Measurements from ENCODE around the gene KAT6B.

KAT6B gene

DNA sequence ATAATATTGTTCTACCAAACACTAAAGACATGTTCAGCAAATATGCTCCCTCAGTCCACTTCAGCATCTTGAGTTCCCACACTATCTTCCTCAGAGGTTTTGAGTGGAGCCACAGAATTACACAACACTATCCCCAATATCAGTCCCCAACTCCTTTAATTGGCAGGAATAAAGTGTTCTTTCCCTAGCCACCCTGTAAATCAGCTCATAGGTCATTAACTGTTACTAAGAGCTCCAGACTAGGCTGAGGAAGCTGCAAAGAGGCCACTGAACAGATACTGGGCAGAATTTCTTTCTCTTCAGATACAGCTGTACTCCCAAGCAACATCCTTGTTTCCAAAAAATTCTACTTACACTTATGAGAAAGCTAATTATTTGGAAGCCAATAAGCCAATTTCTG is 11.6 kb upstream of the KAT6B start:
- TF ChIP-seq, protein P1, sequence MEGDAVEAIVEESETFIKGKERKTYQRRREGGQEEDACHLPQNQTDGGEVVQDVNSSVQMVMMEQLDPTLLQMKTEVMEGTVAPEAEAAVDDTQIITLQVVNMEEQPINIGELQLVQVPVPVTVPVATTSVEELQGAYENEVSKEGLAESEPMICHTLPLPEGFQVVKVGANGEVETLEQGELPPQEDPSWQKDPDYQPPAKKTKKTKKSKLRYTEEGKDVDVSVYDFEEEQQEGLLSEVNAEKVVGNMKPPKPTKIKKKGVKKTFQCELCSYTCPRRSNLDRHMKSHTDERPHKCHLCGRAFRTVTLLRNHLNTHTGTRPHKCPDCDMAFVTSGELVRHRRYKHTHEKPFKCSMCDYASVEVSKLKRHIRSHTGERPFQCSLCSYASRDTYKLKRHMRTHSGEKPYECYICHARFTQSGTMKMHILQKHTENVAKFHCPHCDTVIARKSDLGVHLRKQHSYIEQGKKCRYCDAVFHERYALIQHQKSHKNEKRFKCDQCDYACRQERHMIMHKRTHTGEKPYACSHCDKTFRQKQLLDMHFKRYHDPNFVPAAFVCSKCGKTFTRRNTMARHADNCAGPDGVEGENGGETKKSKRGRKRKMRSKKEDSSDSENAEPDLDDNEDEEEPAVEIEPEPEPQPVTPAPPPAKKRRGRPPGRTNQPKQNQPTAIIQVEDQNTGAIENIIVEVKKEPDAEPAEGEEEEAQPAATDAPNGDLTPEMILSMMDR (conservative IDR thresholded peaks at IDR 0.05; ENCODE audit: low read length): no peak

DNA sequence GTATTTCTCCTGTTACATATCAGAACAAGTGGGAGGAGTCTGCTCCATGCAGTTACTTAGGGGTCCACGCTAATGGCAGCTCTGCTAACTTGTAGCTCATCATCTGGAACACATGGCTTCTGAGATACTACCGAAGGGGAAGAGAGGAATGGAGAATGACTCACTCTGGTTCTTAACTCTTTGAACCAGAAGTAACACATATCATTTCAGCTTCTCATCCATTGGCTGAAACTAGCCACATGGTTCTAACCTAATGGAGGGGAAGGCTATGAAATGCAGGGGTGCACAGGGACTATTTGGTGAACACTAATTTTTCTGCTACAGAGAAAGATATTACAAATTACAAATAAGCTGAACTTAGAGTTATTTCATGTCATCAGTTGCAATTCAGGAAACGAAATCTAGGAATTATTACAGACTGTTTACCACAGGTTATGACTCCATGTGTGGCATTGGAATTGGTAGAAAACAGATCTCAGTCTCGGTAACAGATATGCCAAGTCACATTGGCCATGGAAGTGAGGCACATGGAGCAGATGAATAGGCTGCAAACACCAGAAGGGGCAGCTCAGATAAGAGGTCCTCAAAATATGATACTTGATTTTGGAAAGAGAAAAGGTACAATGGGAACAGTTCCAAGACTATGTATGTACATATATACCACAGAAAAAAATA is 9.4 kb upstream of the KAT6B start:
- H3K4me3 ChIP-seq (ENCODE audit: low read length): no peak overlapping the region
- no peak for DNase-seq (ENCODE audit: low read depth)
- TF ChIP-seq, protein P1 (conservative IDR thresholded peaks at IDR 0.05; ENCODE audit: low read length): no peak

More for the DNA sequence above, 11.6 kb upstream of the KAT6B start:
- H3K4me3 ChIP-seq (ENCODE audit: low read length): no peak overlapping the region
- no peak for DNase-seq (ENCODE audit: low read depth)

DNA sequence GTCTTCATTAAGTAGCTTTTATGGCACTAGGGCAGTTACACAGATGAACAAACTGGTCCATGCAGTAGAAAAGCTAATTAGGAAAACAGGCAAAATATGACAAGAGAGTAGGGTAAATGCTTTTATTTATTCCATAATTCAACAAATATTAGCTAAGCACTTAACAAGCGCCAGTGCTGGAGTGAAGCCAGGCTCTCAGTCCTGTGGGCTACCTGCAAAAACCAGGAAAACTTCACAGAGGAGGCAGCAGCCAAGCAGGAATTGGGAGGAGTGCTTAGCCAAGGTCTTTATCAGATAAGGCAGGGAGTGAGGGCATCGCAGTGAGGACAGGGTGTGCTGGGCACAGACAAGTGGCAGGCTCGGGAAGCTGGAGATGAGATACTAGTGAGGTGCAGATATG is 4.9 kb upstream of the KAT6B start:
- TF ChIP-seq, protein P1 (conservative IDR thresholded peaks at IDR 0.05; ENCODE audit: low read length): no peak
- H3K4me3 ChIP-seq (ENCODE audit: low read length): no peak overlapping the region
- DNase-seq (ENCODE audit: low read depth): no peak

DNA sequence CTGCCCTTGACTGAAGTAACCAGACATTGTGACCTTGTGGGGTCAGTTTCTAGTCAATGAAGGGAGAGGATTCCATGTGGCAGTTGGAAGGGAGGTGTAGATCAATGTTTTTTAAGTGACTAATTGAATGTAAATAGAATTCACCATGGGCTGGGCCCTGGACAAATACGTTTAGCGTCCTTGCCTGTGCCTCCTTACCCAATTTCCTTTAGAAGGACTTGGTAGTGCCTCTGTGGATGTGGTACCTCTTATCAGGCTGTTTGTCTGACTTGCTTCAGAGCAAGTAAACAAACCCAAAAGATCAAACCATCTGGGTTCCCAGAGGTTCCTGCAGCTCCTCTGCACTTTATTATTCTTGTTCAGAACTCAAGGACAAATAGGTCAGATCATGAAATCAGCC is 4.3 kb upstream of the KAT6B start:
- no peak for DNase-seq (ENCODE audit: low read depth)
- TF ChIP-seq, protein P1 (conservative IDR thresholded peaks at IDR 0.05; ENCODE audit: low read length): no peak

DNA sequence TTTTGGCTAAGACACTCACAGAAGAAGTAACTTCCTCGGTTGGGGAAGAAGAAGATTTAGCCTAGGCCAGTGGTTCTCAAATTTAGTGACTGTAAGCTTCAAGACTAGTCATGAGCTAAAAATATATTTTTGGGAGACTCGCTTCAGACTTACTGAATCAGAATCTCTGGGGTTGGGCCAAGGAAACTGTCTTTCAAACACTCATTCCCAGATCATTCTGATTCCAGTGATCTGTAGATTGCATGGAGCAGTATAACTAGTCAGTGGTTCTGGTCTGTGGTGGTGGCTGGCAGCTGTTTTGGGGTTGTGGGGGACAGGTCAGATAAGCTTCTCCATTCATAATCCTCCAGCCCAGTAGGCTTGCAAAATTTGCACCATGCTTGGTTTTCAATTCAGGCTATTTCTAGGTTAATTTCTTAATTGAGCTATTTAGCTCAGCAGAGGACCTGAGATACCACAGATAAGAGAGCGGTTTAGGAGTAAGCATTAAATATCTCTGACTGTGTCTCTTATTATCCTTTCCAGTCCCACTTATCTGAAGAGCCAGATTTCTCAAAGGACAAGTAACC is 3.8 kb upstream of the KAT6B start:
- no peak overlapping the region for H3K4me3 ChIP-seq (ENCODE audit: low read length)
- TF ChIP-seq, protein P1 (conservative IDR thresholded peaks at IDR 0.05; ENCODE audit: low read length): no peak
- DNase-seq (ENCODE audit: low read depth): peak; percentile 68

More for the DNA sequence above, 4.3 kb upstream of the KAT6B start:
- no peak overlapping the region for H3K4me3 ChIP-seq (ENCODE audit: low read length)

DNA sequence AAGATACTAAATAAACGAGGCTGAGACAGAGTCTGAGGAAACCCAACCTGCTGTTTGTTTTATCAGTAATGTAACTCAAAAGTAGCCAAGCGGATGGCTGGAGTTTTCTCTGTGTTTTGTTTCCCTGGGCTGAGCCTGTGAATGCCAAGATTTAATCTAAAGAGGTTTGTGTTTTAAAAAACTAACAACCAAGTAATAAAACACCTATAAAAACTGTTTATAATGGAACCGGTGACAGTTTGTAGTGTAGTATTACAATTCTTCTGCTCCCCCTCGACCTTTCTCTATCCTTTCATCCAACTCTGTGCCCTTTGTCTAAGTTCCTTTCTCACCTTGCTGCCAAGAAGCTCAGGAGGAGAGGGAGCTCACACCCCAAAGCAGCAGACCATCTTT is 2.6 kb upstream of the KAT6B start:
- no peak for DNase-seq (ENCODE audit: low read depth)
- TF ChIP-seq, protein P1 (conservative IDR thresholded peaks at IDR 0.05; ENCODE audit: low read length): no peak
- peak overlapping the region; percentile 86; the same call in 1 of the 2 replicates for H3K4me3 ChIP-seq (ENCODE audit: low read length)

Measured in AG10803 (cell line).